Measurements from ENCODE around the gene CUX1. TPM values are rescaled to one million over a fixed set of nuclear protein-coding genes. Genes with fewer than 3 reads are reported as not detected.

The CUX1 gene
- total and polyA plus RNA-seq, 2 donors (not counting 1 experiment from before 2014, with no cell fraction given): 22.7 to 38.1 TPM

DNA sequence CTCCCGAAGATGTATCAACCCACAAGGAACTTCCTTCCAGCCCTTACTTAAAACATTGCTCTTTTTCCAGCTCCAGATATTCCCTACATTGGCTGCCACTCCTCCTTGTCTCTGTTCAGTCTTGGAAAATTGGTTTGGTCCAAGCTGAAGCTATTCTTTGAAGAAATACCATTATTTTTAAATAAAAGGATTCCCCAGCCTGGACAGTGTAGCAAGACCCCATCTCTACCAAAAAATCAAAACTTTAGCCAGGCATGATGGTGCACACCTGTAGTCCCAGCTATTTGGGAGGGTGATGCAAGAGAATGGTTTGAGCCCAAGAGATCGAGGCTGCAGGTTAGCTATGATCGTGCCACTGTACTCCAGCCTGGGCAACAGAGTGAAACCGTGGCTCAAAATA lies 159.8 kb downstream of the CUX1 start:
- no peaks in the 10 kb centered on the region for H4K20me1 ChIP-seq (ENCODE audit: control insufficient read depth, extremely low read depth, insufficient read depth, low read length)

DNA sequence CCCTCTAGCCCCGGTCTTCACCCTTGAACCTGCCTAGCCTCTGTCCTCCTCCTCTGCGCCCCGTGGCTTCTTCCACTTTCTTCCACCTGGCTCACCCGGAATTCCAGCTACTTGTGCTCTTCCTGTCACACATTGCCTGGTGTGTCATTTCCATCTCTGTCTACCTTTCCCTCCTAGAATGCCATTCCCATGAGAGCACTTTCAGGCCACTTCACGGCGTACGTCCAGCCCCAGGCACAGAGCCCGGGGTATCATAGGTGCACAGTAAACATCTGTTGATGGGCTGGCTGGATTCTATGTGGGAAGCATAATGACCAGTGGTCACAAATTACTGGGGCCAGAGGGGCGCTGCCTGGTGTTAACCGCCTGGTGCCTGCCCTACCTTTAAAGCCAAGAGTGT lies 161.3 kb downstream of the CUX1 start:
- Histone ChIP-seq H3K4me1 (ENCODE audit: control insufficient read depth, extremely low read depth, insufficient read depth, low read length) (no peaks in the 10 kb centered on the region), H3K27ac (ENCODE audit: insufficient read depth, low read length) (no peak overlapping the region), H4K20me1 (ENCODE audit: control insufficient read depth, extremely low read depth, insufficient read depth, low read length) (no peaks in the 10 kb centered on the region), H3K36me3 (ENCODE audit: control insufficient read depth, insufficient read depth, low read length) (no peaks in the 10 kb centered on the region), H3K79me2 (ENCODE audit: control insufficient read depth, insufficient read depth, low read length) (no peaks in the 10 kb centered on the region), H3K9me3 (ENCODE audit: control insufficient read depth, insufficient read depth, low read depth, low read length) (no peaks in the 10 kb centered on the region), H2AFZ (ENCODE audit: low read length) (no peak overlapping the region), H3K4me2 (ENCODE audit: extremely low read depth, insufficient read depth, low read length) (no peak overlapping the region), H3K4me3 (replicated peaks in 1 of 4; ENCODE audit: control extremely low read depth in 1 of 4, insufficient read depth in 1 of 4, low read depth in 3 of 4, low read length in 4 of 4) (no peak overlapping the region), H3K9ac (ENCODE audit: insufficient read depth, low read length) (no peak overlapping the region), H3K27me3 (ENCODE audit: control insufficient read depth, insufficient read depth, low read length) (no peaks in the 10 kb centered on the region)
- DNase-seq (ENCODE audit: low read depth in 2 of 2): no peak
- TF ChIP-seq EZH2 (IDR thresholded peaks at IDR 0.05; ENCODE audit: low read length, missing control alignments): no peak
- TF ChIP-seq, protein P1, sequence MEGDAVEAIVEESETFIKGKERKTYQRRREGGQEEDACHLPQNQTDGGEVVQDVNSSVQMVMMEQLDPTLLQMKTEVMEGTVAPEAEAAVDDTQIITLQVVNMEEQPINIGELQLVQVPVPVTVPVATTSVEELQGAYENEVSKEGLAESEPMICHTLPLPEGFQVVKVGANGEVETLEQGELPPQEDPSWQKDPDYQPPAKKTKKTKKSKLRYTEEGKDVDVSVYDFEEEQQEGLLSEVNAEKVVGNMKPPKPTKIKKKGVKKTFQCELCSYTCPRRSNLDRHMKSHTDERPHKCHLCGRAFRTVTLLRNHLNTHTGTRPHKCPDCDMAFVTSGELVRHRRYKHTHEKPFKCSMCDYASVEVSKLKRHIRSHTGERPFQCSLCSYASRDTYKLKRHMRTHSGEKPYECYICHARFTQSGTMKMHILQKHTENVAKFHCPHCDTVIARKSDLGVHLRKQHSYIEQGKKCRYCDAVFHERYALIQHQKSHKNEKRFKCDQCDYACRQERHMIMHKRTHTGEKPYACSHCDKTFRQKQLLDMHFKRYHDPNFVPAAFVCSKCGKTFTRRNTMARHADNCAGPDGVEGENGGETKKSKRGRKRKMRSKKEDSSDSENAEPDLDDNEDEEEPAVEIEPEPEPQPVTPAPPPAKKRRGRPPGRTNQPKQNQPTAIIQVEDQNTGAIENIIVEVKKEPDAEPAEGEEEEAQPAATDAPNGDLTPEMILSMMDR (conservative IDR thresholded peaks at IDR 0.05 in 1 of 2, IDR thresholded peaks at IDR 0.05 in 1 of 2; ENCODE audit: low read depth in 1 of 2, low read length in 2 of 2): no peak

More for the DNA sequence above, 159.8 kb downstream of the CUX1 start:
- Histone ChIP-seq H3K79me2 (ENCODE audit: control insufficient read depth, insufficient read depth, low read length) (no peaks in the 10 kb centered on the region), H3K36me3 (ENCODE audit: control insufficient read depth, insufficient read depth, low read length) (no peaks in the 10 kb centered on the region), H3K27ac (ENCODE audit: insufficient read depth, low read length) (no peak overlapping the region), H3K9me3 (ENCODE audit: control insufficient read depth, insufficient read depth, low read depth, low read length) (no peaks in the 10 kb centered on the region), H3K4me1 (ENCODE audit: control insufficient read depth, extremely low read depth, insufficient read depth, low read length) (no peaks in the 10 kb centered on the region), H2AFZ (ENCODE audit: low read length) (no peak overlapping the region), H3K9ac (ENCODE audit: insufficient read depth, low read length) (no peak overlapping the region), H3K4me3 (replicated peaks in 1 of 4; ENCODE audit: control extremely low read depth in 1 of 4, insufficient read depth in 1 of 4, low read depth in 3 of 4, low read length in 4 of 4) (no peak overlapping the region), H3K4me2 (ENCODE audit: extremely low read depth, insufficient read depth, low read length) (no peak overlapping the region), H3K27me3 (ENCODE audit: control insufficient read depth, insufficient read depth, low read length) (no peaks in the 10 kb centered on the region)
- TF ChIP-seq, protein P1 (conservative IDR thresholded peaks at IDR 0.05 in 1 of 2, IDR thresholded peaks at IDR 0.05 in 1 of 2; ENCODE audit: low read depth in 1 of 2, low read length in 2 of 2): no peak
- TF ChIP-seq EZH2 (IDR thresholded peaks at IDR 0.05; ENCODE audit: low read length, missing control alignments): no peak
- no peak for DNase-seq (ENCODE audit: low read depth in 2 of 2)

DNA sequence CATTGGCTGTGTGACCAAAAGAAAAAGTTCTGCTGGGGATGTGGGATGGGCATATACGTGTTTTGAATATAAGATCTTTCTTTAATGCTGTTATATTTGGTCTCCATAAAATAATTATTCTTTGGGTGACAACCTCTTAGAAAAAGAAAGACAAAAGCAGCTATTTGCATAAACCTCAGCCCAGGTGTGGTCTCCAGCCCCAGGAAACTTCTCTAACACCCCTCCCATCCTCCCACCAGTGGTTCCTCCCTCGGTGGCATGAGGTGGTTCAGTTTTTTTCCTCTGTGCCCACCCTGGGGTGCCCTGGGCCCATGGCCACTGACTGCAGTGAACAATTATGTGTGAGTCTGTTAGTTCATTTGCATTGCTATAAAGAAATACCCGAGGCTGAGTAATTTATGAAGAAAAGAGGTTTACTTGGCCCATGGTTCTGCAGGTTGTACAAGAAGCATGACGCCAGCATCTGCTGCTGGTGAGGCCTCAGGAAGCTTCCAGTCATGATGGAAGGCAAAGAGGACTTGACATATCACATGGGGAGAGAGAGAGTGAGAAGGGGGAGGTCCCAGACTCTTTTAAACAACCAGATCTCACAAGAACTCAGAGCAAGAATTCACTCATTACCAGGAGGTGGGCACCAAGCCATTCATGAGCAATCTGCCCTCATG lies 165.9 kb downstream of the CUX1 start:
- no peak overlapping the region for H3K4me3 ChIP-seq (replicated peaks in 1 of 4; ENCODE audit: control extremely low read depth in 1 of 4, insufficient read depth in 1 of 4, low read depth in 3 of 4, low read length in 4 of 4)
- TF ChIP-seq, protein P1 (conservative IDR thresholded peaks at IDR 0.05 in 1 of 2, IDR thresholded peaks at IDR 0.05 in 1 of 2; ENCODE audit: low read depth in 1 of 2, low read length in 2 of 2): no peak
- no peak for TF ChIP-seq EZH2 (IDR thresholded peaks at IDR 0.05; ENCODE audit: low read length, missing control alignments)
- no peak overlapping the region for H3K4me2 ChIP-seq (ENCODE audit: extremely low read depth, insufficient read depth, low read length)
- H3K79me2 ChIP-seq (ENCODE audit: control insufficient read depth, insufficient read depth, low read length): no peaks in the 10 kb centered on the region
- H3K36me3 ChIP-seq (ENCODE audit: control insufficient read depth, insufficient read depth, low read length): no peaks in the 10 kb centered on the region
- no peaks in the 10 kb centered on the region for H3K27me3 ChIP-seq (ENCODE audit: control insufficient read depth, insufficient read depth, low read length)
- no peaks in the 10 kb centered on the region for H3K4me1 ChIP-seq (ENCODE audit: control insufficient read depth, extremely low read depth, insufficient read depth, low read length)
- H3K9ac ChIP-seq (ENCODE audit: insufficient read depth, low read length): no peak overlapping the region
- no peaks in the 10 kb centered on the region for H4K20me1 ChIP-seq (ENCODE audit: control insufficient read depth, extremely low read depth, insufficient read depth, low read length)
- no peaks in the 10 kb centered on the region for H3K9me3 ChIP-seq (ENCODE audit: control insufficient read depth, insufficient read depth, low read depth, low read length)
- no peak for DNase-seq (ENCODE audit: low read depth in 2 of 2)
- no peak overlapping the region for H3K27ac ChIP-seq (ENCODE audit: insufficient read depth, low read length)
- H2AFZ ChIP-seq (ENCODE audit: low read length): no peak overlapping the region

All from fibroblast of lung (primary cell).